ENCODE measurements around the gene MYH14.
"Not testable (repeated sequence)": the region's sequence is repeated elsewhere in the genome, so short reads cannot be mapped to it uniquely, and the experiment has no call there.

MYH14 gene

GRCh38 chr19:50223439-50223716 lies 20.0 kb downstream of the MYH14 start:
- TF ChIP-seq, protein P1, sequence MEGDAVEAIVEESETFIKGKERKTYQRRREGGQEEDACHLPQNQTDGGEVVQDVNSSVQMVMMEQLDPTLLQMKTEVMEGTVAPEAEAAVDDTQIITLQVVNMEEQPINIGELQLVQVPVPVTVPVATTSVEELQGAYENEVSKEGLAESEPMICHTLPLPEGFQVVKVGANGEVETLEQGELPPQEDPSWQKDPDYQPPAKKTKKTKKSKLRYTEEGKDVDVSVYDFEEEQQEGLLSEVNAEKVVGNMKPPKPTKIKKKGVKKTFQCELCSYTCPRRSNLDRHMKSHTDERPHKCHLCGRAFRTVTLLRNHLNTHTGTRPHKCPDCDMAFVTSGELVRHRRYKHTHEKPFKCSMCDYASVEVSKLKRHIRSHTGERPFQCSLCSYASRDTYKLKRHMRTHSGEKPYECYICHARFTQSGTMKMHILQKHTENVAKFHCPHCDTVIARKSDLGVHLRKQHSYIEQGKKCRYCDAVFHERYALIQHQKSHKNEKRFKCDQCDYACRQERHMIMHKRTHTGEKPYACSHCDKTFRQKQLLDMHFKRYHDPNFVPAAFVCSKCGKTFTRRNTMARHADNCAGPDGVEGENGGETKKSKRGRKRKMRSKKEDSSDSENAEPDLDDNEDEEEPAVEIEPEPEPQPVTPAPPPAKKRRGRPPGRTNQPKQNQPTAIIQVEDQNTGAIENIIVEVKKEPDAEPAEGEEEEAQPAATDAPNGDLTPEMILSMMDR (IDR thresholded peaks at IDR 0.05; ENCODE audit: insufficient read depth, low read length, missing control alignments): no peak
- ChIA-PET CTCF (no interaction called here), POLR2A (no interaction called here)
- no peak overlapping the region for H3K4me3 ChIP-seq (ENCODE audit: low read depth, low read length)
- DNase-seq (ENCODE audit: low read depth, low spot score): no peak

DNA sequence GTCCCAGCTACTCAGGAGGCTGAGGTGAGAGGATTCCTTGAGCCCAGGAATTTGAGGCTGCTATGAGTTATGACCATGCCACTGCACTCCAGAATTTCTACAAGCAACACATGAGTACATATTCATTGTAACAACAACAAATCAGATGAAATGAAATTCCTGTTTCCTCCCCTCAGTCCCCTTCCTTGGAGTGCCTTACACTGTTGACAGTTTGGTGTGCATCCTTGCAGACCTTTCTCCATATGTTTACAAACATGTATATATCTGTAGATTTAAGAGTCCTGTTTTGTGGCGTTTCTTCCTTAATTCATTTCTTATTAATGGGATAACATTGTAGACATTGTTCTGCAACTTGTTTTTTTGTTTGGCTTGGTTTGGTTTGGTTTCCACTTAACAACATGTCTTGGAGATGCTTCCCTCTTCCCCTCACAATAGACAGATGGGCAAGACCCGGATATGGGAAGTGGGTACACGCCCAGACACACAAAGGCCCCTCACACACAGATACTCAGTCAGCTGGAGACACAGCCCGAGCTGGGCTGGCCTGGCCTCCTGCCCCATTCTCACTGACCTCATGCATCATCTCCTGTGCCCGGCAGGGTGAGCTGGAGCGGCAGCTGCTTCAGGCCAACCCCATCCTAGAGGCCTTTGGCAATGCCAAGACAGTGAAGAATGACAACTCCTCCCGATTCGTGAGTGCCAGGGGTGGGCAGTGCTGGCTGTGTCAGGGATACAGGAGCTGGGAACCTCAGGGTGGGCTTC lies 21.7 kb downstream of the MYH14 start:
- POLR2A ChIA-PET: no interaction called here
- CTCF ChIA-PET: no interaction called here
- H3K4me3 ChIP-seq (ENCODE audit: low read depth, low read length): no peak overlapping the region
- TF ChIP-seq, protein P1 (IDR thresholded peaks at IDR 0.05; ENCODE audit: insufficient read depth, low read length, missing control alignments): no peak
- no peak for DNase-seq (ENCODE audit: low read depth, low spot score)

DNA sequence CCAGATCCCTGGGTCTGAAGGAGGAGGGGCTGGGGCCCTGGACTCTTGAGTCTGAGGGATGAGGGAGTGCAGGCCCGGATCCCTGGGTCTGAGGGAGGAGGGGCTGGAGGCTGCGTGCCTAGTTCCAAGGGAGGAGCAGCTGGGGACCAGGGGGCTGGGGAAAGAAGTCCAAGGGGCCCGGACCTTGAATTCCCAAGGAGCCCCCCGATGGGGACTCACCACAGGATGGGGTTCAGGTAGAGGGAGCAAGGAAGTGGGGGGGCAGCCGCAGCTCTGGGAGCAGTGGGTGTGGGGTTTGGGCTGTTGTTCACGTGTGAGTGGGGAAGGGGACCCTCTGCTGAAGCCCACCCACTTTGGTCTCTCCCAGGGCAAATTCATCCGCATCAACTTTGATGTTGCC lies 23.1 kb downstream of the MYH14 start:
- TF ChIP-seq, protein P1 (IDR thresholded peaks at IDR 0.05; ENCODE audit: insufficient read depth, low read length, missing control alignments): no peak
- POLR2A ChIA-PET: no interaction called here
- CTCF ChIA-PET: no interaction called here
- no peak overlapping the region for H3K4me3 ChIP-seq (ENCODE audit: low read depth, low read length)
- no peak for DNase-seq (ENCODE audit: low read depth, low spot score)

DNA sequence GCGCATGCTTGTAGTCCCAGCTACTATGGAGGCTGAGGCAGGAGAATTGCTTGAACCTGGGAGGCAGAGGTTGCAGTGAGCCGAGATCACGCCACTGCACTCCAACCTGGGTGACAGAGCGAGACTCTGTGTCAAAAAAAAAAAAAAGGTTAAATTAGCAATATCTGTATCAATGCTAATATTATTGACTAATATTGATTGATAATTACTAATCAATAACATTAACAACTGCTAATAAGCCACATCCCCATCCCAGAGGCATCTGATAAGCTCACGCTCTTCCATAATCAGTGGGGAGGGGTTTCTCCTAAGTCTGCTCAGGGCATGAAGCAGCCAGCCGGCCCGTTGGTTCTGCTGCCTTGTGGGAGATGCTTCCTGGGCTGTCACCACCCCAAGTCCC lies 24.7 kb downstream of the MYH14 start:
- CTCF ChIA-PET; DNase-seq (ENCODE audit: low read depth, low spot score); H3K4me3 ChIP-seq (ENCODE audit: low read depth, low read length); POLR2A ChIA-PET: not testable (repeated sequence)

DNA sequence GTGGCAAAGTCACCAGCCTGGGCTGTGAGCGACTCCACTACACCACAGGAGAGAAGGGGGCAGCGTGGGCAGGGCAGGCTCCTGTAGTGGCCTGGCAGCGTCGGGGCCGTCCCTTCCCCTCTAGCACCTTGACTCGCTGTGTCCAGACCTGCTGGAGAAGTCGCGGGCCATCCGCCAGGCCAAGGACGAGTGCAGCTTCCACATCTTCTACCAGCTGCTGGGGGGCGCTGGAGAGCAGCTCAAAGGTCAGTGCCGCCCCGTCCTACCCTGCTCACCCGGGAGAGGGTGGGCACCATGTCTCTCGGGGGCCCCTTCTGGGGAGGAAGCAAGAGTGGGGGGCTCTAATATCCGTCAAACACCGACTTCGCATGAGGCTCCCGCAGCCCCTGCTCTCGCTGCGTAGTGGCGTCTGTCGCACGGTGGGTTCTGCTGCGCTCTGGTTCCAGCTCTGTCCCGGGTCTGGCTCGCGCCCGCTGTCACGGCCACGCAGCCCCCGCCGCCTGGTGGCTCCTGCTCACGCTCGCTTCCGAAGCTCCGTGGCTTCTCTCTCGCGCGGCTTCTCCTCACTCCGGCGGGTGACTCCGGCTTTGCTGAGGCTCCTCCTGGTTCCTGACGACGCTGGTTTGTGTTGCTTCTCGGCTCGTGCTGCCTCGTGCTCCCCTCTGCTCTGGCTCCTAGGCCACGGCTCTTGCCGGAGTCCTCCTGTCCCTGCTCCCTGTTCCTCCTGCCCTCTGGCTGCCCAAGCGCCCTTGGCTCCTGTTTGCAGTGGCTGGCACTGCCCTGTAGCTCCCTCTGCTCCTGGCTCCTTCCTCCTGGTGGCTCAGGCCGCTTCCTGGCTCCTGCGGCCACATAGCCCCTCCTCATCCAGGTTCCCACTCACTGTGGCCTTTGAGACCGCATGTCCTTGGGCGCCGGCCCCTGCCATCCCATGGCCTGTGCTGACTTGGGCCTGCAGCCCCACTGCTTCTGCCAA lies 27.2 kb downstream of the MYH14 start:
- TF ChIP-seq, protein P1 (IDR thresholded peaks at IDR 0.05; ENCODE audit: insufficient read depth, low read length, missing control alignments): no peak
- H3K4me3 ChIP-seq (ENCODE audit: low read depth, low read length): no peak overlapping the region
- CTCF ChIA-PET: no interaction called here
- POLR2A ChIA-PET: no interaction called here
- DNase-seq (ENCODE audit: low read depth, low spot score): no peak

- H3K4me3 ChIP-seq (ENCODE audit: low read depth, low read length); CTCF ChIA-PET; DNase-seq (ENCODE audit: low read depth, low spot score); POLR2A ChIA-PET: not testable (repeated sequence)
These were observed 28.0 kb downstream of the MYH14 start for GRCh38 chr19:50231417-50231816.

DNA sequence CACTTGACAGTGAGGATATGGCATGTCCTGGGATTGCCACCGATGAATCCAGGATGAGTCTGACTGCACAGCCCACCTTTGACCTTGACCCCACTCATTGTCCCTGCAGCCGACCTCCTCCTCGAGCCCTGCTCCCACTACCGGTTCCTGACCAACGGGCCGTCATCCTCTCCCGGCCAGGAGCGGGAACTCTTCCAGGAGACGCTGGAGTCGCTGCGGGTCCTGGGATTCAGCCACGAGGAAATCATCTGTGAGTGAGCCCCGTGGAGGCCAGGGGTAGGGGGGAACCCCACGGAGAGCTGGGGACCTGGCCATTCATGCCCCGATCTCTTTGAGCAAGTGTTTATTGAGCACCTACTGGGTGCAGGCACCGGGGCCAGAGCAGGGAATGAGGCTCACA lies 28.4 kb downstream of the MYH14 start:
- CTCF ChIA-PET: no interaction called here
- H3K4me3 ChIP-seq (ENCODE audit: low read depth, low read length): no peak overlapping the region
- POLR2A ChIA-PET: no interaction called here
- TF ChIP-seq, protein P1 (IDR thresholded peaks at IDR 0.05; ENCODE audit: insufficient read depth, low read length, missing control alignments): no peak
- no peak for DNase-seq (ENCODE audit: low read depth, low spot score)

Measured in AG04449 (cell line).